Measurements from ENCODE around the gene PIH1D2.

DNA sequence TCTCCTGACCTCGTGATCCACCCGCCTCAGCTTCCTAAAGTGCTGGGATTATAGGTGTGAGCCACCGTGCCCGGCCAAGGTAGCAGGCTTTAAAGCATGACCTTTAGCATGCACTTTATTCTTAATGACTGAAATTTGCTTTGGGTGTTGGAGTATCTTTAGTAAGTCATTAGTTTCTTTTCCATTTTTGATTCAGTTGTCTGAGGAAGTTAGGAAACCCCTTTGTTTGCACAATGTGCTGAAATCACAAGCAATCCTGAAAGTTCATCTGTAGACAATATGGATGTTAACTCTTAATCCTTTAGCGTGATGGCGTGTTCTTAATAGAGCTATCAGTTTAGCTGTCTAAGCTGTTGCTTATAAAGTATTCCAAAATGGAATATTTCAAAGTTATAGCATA lies 29.6 kb upstream of the PIH1D2 start:
- no peak for TF ChIP-seq SP1 (IDR thresholded peaks at IDR 0.05)
- no peak for TF ChIP-seq FOXM1 (IDR thresholded peaks at IDR 0.05; ENCODE audit: borderline replicate concordance)
- no peak for TF ChIP-seq SUZ12 (IDR thresholded peaks at IDR 0.05)
- no peak for TF ChIP-seq L3MBTL2 (conservative IDR thresholded peaks at IDR 0.05)
- no peak for TF ChIP-seq HDGF (IDR thresholded peaks at IDR 0.05; ENCODE audit: borderline replicate concordance)
- TF ChIP-seq FOXA1 (IDR thresholded peaks at IDR 0.05), result no peak
- TF ChIP-seq BHLHE40 (IDR thresholded peaks at IDR 0.05; ENCODE audit: borderline replicate concordance), result no peak
- no peak for TF ChIP-seq ELF4 (IDR thresholded peaks at IDR 0.05)
- TF ChIP-seq LEF1 (IDR thresholded peaks at IDR 0.05; ENCODE audit: borderline replicate concordance), result no peak
- no peak for TF ChIP-seq CTBP1 (IDR thresholded peaks at IDR 0.05; ENCODE audit: borderline replicate concordance)
- TF ChIP-seq ZNF384 (IDR thresholded peaks at IDR 0.05), result no peak
- TF ChIP-seq FOXK2 (IDR thresholded peaks at IDR 0.05), result no peak
- TF ChIP-seq, protein P1, sequence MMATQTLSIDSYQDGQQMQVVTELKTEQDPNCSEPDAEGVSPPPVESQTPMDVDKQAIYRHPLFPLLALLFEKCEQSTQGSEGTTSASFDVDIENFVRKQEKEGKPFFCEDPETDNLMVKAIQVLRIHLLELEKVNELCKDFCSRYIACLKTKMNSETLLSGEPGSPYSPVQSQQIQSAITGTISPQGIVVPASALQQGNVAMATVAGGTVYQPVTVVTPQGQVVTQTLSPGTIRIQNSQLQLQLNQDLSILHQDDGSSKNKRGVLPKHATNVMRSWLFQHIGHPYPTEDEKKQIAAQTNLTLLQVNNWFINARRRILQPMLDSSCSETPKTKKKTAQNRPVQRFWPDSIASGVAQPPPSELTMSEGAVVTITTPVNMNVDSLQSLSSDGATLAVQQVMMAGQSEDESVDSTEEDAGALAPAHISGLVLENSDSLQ (IDR thresholded peaks at IDR 0.05), result no peak
- TF ChIP-seq NFRKB (IDR thresholded peaks at IDR 0.05), result no peak
